GM18520 (cell line): Measurements from ENCODE around the gene ZNF267.
"Not testable (repeated sequence)": the region's sequence is repeated elsewhere in the genome, so short reads cannot be mapped to it uniquely, and the experiment has no call there.

Experiments used
- ATAC-seq: cut with Tn5 transposase; IDR thresholded peaks from one replicate; pipeline ENCODE4 v1.9.1; 2021; ENCODE audit not compliant: unreplicated experiment

The ZNF267 gene

GRCh38 chr16:31873556-31874365, at the start of gene ZNF267:
Gene ZNF267 (plus strand): TSS chr16:31873807. CDS start chr16:31873967, 160 bp downstream.
- ATAC-seq: peak; percentile 23

DNA sequence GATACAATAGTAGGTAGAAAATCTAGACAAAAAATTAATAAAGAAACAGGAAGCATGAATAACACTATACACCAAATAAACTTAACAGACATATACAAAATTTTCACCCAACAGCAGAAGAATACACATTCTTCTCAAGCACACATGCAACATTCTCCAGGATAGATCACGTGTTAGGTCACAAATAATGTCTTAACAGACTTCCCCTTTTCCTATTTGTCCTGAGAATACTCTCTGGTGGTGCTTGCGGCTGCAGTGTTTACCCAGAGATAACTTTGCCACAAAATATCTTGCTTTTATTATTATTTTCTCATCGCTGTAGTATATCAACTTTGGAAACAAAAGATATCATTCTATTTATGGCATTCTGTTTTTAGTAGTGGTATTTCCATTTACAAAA, 40.6 kb upstream of the ZNF267 start:
- no peak for ATAC-seq

DNA sequence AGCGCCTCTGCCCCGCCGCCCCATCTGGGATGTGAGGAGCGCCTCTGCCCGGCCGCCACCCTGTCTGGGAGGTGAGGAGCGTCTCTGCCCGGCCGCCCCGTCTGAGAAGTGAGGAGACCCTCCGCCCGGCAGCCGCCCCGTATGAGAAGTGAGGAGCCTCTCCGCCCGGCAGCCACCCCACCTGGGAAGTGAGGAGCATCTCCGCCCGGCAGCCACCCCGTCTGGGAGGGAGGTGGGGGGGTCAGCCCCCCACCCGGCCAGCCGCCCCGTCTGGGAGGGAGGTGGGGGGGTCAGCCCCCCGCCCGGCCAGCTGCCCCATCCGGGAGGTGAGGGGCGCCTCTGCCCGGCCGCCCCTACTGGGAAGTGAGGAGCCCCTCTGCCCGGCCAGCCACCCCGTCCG, 37.2 kb upstream of the ZNF267 start:
- not testable (repeated sequence) for ATAC-seq

GRCh38 chr16:31842864-31843263, 30.7 kb upstream of the ZNF267 start:
- ATAC-seq: no peak

DNA sequence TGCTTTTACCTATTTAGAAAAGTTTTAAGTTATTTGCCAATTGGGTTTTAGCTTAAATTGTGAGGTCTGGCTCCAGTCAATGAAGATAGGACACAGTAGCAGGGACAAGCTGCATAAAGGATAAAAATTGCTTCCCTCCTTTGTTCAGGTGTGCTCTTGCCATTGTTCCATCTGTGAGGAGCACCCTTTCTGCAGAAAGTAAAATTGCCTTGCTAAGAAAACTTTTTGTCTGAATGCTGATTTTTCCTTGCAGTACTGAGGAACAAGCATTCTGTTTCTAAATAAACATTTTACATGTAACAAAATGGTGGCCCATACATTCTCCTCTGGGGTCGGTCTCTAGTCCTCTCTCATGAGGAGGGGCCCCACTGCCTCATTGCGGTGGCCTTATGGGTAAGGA, 25.0 kb upstream of the ZNF267 start:
- ATAC-seq: not testable (repeated sequence)

DNA sequence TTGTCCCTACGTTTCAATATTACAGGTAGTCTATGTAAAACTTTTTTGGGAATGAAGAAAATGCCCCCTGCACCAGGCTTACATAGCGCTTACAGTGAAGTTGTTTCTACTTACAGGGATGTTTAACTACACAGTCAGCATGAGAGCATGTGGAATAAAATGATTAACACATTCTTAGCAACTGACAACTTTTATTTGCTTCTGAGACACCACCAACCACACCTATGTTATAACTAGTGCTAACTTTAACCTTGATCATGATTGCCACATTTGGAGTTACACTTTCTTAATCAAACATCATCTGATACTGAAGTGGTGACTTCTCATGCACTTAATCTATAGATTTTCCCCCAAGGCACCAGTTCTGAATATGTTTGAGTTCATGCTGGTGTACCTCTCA, 20.3 kb upstream of the ZNF267 start:
- ATAC-seq: no peak

DNA sequence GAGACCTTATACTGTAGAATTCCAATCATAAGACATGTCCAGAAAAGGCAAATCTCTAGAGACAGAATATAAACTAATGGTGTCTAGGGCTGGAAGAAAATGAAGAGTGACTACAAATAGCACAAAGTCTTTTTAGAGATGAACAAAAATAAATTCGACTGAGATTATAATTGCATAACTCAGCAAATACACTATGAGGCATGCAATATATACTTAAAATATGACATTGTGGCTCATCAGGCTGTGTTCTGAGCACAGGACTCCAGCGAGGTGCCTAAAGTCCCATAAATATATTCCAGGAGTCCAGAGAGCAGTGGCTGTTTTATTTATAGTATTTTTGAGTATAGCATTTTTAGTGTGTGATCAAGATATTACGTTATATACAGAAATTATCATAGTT, 13.1 kb upstream of the ZNF267 start:
- ATAC-seq: no peak

GRCh38 chr16:31861455-31861854, 12.2 kb upstream of the ZNF267 start:
- ATAC-seq: no peak

- no peak for ATAC-seq
Measured at GRCh38 chr16:31862761-31863160, 10.8 kb upstream of the ZNF267 start.

GRCh38 chr16:31868164-31868563, 5.4 kb upstream of the ZNF267 start:
- ATAC-seq: no peak

DNA sequence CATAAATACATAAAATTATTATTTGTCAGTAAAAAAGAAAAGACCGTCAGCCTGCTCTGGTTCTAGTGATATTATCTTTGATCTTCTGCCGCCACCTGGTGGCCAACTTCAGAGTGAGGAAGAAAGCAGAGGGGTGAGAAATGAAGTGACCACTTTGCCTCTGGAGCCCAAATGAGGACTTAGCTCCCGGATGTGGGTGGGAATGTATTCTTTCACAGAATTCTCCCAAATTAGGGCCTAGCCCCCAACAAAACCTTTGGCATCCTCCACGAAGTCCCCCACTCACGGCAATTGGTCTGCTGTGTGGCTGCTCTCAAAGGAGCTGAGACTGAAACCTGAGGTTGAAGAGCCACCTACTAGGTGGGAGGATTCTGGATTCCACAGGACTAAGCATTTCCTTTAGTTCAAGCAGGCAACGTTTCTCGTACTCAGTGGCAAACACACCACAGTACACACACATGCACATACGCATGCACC, 4.9 kb upstream of the ZNF267 start:
- ATAC-seq: no peak

GRCh38 chr16:31869511-31870201, 4.0 kb upstream of the ZNF267 start:
- ATAC-seq: peak; percentile 32

DNA sequence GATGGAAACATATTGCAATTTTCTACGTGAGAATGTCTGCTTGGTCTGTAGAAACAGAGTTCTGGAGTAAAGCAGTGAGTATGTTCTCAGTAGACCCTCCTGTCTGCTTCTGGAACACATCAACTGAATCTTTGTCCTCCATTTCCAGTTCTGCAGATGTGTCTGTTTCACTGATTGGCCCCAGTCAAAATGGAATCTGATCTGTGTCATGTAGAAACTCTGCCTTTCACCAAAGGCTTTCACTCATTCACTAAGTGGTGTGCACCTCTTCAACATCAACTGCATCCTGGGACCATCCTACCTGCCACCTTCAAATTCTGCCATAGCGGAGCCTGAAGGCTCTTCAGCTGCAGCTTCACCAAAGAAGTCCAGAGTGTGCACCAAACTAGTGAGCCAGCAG, 2.8 kb upstream of the ZNF267 start:
- ATAC-seq: no peak

DNA sequence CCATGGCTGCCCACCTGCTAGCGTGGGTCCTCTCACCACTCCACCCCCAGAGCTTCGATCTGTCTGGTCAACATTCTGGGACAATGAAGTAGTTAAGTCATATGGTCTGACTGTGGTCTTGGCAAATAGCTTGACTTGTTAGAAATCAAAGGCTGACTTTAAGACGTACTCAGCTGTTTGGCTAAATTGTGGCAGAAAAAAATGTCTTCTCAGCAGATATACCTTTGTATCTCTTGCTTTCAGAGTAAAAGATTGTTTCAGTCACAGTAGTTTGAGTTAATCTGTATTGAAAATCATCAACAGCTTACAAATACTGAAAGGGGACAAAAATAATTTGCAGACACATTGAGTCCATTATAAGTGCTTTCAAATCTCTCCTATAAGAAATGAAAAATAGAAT, 2.1 kb upstream of the ZNF267 start:
- no peak for ATAC-seq

GRCh38 chr16:31872201-31872600, 1.4 kb upstream of the ZNF267 start:
- no peak for ATAC-seq

GRCh38 chr16:31874366-31875111, 932 bp downstream of the ZNF267 start:
- ATAC-seq: peak; percentile 32

- no peak for ATAC-seq
Measured at GRCh38 chr16:31875112-31875803, 1.7 kb downstream of the ZNF267 start.

GRCh38 chr16:31875928-31876547, 2.4 kb downstream of the ZNF267 start:
- ATAC-seq: no peak

DNA sequence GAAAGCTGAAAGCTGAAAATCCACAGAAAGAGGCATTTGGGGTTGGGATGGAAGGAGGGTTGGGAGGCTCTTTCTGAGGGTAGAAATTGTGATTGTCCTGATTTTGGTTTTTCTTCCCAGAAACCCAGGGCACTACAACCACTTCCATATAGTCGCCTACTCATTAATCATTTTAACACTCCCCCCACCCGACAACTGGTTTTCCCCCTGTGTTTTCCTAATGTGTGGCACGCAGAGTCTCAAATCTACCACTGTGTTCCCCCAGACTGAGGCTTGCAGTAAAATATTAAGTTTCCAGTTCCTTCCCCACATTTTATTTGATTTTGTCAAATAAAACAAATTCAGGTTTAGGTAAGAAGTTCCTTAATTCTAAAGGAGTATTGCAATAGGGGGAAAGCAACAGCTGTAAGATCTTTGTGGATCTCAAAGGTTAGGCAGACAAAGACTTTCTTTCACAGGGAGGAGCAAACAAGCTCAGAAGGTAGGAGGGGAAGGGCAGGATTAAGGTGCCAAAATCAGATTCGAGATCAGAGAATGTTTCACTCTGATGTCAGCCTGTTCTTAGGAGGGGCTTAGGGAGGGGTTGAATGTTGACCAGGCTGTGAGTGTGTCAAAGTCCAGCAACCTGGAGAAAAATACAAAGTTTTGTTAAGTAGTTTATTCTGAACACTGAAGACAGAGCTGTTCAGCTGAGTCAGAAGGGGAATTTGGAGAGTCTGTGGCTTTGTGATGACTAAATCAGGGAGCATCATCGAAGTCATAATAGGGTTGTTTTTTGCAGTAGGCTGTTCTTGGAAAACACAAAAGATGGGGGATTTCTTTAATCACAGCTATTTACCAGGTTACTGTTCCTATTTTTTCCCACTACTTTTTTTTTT, 3.6 kb downstream of the ZNF267 start:
- ATAC-seq: peak; percentile 57
